GM12878 (cell line): ENCODE measurements around the gene HOXD9. TPM values are rescaled to one million over a fixed set of nuclear protein-coding genes. Genes with fewer than 3 reads are reported as not detected.

ENCODE experiments used
- ATAC-seq: fragments of 200-7000 bp; cut with Tn5 transposase; 3 replicates; pipeline ENCODE4 v1.9.1; 2020; ENCODE audit warnings: mild to moderate bottlenecking, moderate library complexity
- BruUV-seq: library from RNA; stranded (reverse); fragments of 400-500 nt; replicated peaks from 2 replicates; lab custom pipeline; 2021; lab: Mats Ljungman, UMichigan
- CTCF ChIA-PET: fragments of 300-600 bp; sonication (Branson Sonifier 250); formaldehyde crosslinking; extraction: SDS; loops from one replicate; lab custom pipeline; 2021; ENCODE audit warnings: inconsistent platforms; lab: Yijun Ruan, JAX
- POLR2A ChIA-PET: fragments of 350-600 bp; formaldehyde crosslinking; extraction: SDS; loops from one replicate; lab custom pipeline; 2021; ENCODE audit warnings: inconsistent platforms; lab: Charles Lee
- RAD21 ChIA-PET: fragments of 300-600 bp; sonication (Branson Sonifier 250); formaldehyde crosslinking; loops from one replicate; lab custom pipeline; 2023; ENCODE audit warnings: antibody characterized with exemption; ENCODE audit not compliant: unreplicated experiment; lab: Charles Lee
- SMC1A ChIA-PET: fragments of 300-600 bp; sonication (Branson Sonifier 250); formaldehyde crosslinking; loops from one replicate; lab custom pipeline; 2023; ENCODE audit not compliant: unreplicated experiment, uncharacterized antibody; lab: Charles Lee
- DNase-seq: peaks from one replicate; pipeline ENCODE4 v3.0.0-alpha.2; 2011; ENCODE audit warnings: low read depth, low spot score
- FAIRE-seq: peaks from 3 replicates; lab custom pipeline; 2011; peaks lifted over from hg19 to GRCh38; lab: Jason Lieb, UNC
- H2AFZ ChIP-seq: 2 replicates; pipeline ENCODE4 v1.6.0; 2011; ENCODE audit warnings: low read depth, low read length, control low read depth; ENCODE audit not compliant: control insufficient read depth
- H3K27ac ChIP-seq: 2 replicates; pipeline ENCODE4 v1.5.1; 2011; ENCODE audit warnings: control low read depth; ENCODE audit not compliant: control insufficient read depth, insufficient read depth
- H3K27me3 ChIP-seq, 2 experiments: replicated peaks in 1 of 2; 2 replicates each; pipeline versions ENCODE4 v1.6.0 to v1.6.1; 2011; ENCODE audit warnings: low read length in 1 of 2; ENCODE audit not compliant: control insufficient read depth in 2 of 2, insufficient read depth in 2 of 2
- H3K36me3 ChIP-seq, 2 experiments: 2 replicates each; pipeline ENCODE4 v1.5.1; 2011; ENCODE audit warnings: low read length in 1 of 2; ENCODE audit not compliant: control insufficient read depth in 2 of 2, insufficient read depth in 2 of 2
- H3K4me1 ChIP-seq: 2 replicates; pipeline ENCODE4 v1.6.1; 2011; ENCODE audit warnings: mild to moderate bottlenecking, low read length, moderate library complexity, mixed read lengths; ENCODE audit not compliant: control insufficient read depth, insufficient read depth
- H3K4me2 ChIP-seq: 2 replicates; pipeline ENCODE4 v1.6.0; 2011; ENCODE audit warnings: control low read depth; ENCODE audit not compliant: control insufficient read depth, insufficient read depth
- H3K4me3 ChIP-seq: fragments of 200-600 bp; sonication (generic); 2 replicates; pipeline ENCODE4 v1.5.1; 2016
- H3K79me2 ChIP-seq: 2 replicates; pipeline ENCODE4 v1.6.0; 2011; ENCODE audit warnings: low read length; ENCODE audit not compliant: control insufficient read depth, insufficient read depth
- H3K9ac ChIP-seq: 2 replicates; pipeline ENCODE4 v1.8.0; 2011; ENCODE audit warnings: low read length, control low read depth, mixed read lengths; ENCODE audit not compliant: control insufficient read depth, insufficient read depth
- H3K9me3 ChIP-seq: replicated peaks from 3 replicates; pipeline ENCODE4 v1.5.1; 2011; ENCODE audit warnings: mild to moderate bottlenecking, low read length; ENCODE audit not compliant: control insufficient read depth, insufficient read depth
- H4K20me1 ChIP-seq: 2 replicates; pipeline ENCODE4 v1.6.0; 2011; ENCODE audit not compliant: control insufficient read depth, insufficient read depth
- CBX3 ChIP-seq: fragments of 200-600 bp; sonication (generic); IDR thresholded peaks from 2 replicates; pipeline ENCODE4 v1.6.1; 2016; ENCODE audit warnings: low read depth, borderline replicate concordance
- LARP7 ChIP-seq: fragments of 450-650 bp; IDR thresholded peaks from 2 replicates; pipeline ENCODE4 v1.6.1; 2017; ENCODE audit warnings: mild to moderate bottlenecking
- PKNOX1 ChIP-seq: fragments of 450-650 bp; IDR thresholded peaks from 2 replicates; pipeline ENCODE4 v1.6.1; 2016; ENCODE audit warnings: mild to moderate bottlenecking
- POLR2A ChIP-seq: IDR thresholded peaks from 2 replicates; pipeline ENCODE4 v1.6.1; 2011; ENCODE audit warnings: low read depth, mild to moderate bottlenecking, low read length
- POU2F2 ChIP-seq: IDR thresholded peaks from 3 replicates; pipeline ENCODE4 v1.6.1; 2011; ENCODE audit warnings: low read depth, mild to moderate bottlenecking, low read length, borderline replicate concordance
- REST ChIP-seq: IDR thresholded peaks from 2 replicates; pipeline ENCODE4 v1.6.1; 2012; ENCODE audit warnings: mild to moderate bottlenecking, low read depth, low read length
- SMARCA5 ChIP-seq: fragments of 450-650 bp; IDR thresholded peaks from 2 replicates; pipeline ENCODE4 v1.6.1; 2017; ENCODE audit warnings: mild to moderate bottlenecking
- SREBF1 ChIP-seq: IDR thresholded peaks from 2 replicates; pipeline ENCODE4 v1.6.1; 2012; ENCODE audit warnings: mild to moderate bottlenecking, low read length
- SUPT20H ChIP-seq: IDR thresholded peaks from 2 replicates; pipeline ENCODE4 v1.6.1; 2011; ENCODE audit warnings: low read depth, mild to moderate bottlenecking, low read length, moderate library complexity, borderline replicate concordance; ENCODE audit not compliant: control insufficient read depth
- TCF3 ChIP-seq: IDR thresholded peaks from 2 replicates; pipeline ENCODE4 v1.6.1; 2012; ENCODE audit warnings: low read depth, mild to moderate bottlenecking, low read length, borderline replicate concordance; ENCODE audit not compliant: insufficient read depth
- WGBS: methylation state at CpG from one replicate; pipeline ENCODE4 v1.1.6; 2016; ENCODE audit warnings: low lambda C conversion rate; ENCODE audit not compliant: insufficient replicate concordance, insufficient coverage; ENCODE audit errors: missing lambda C conversion rate; 5-methylcytosine and 5-hydroxymethylcytosine counted together
- in situ Hi-C: fragments of 300-500 bp; cut with MboI; formaldehyde crosslinking; loops from 9 replicates; pipeline ENCODE4 v1.14.3; 2018; ENCODE audit warnings: mixed read lengths
- intact Hi-C: fragments of 100-400 bp; cut with micrococcal nuclease; formaldehyde crosslinking; loops from one replicate; pipeline ENCODE4 v1.14.2; 2022; ENCODE audit not compliant: unreplicated experiment
- polyA plus RNA-seq, 11 experiments: library from polyadenylated mRNA; depleted of rRNA in 4 of 11; unstranded in 6 of 11; stranded (reverse) in 5 of 11; fragments of >200 nt; fragmentation: Nextera tagmentation in 4 of 11; fragmentation: Illumina TruSeq in 1 of 11; extraction: Ambion mirVana in 4 of 11; extraction: Trizol in 1 of 11; gene quantifications; 1 replicate in 1 of 11; 2 replicates in 10 of 11; pipeline versions ENCODE4 v1.2.1 to v1.2.3, GENCODE V29; 2011 to 2016; ENCODE audit warnings: inconsistent platforms in 2 of 11, missing spikeins in 2 of 11, low read depth in 1 of 11
- total RNA-seq, 4 experiments: library from RNA; depleted of rRNA in 3 of 4; stranded (reverse); fragments of >200 nt in 3 of 4; fragmentation: Illumina TruSeq in 1 of 4; extraction: Trizol in 1 of 4; gene quantifications; 2 replicates each; pipeline versions ENCODE4 v1.2.1 to v1.2.3, GENCODE V29; 2013 to 2021

Gene HOXD9
- total and polyA plus RNA-seq, 10 of the 15 experiments (the other 5 are each of a cell fraction or from before 2014, with no cell fraction given) = not detected

- Histone ChIP-seq H3K27me3 (peaks cover 18 to 26% of the 10 kb centered on the region in 2 experiments), H3K79me2 (no peaks in the 10 kb centered on the region), H3K4me1 (no peaks in the 10 kb centered on the region), H2AFZ (no peak overlapping the region), H3K4me2 (no peak overlapping the region), H3K27ac (no peak overlapping the region), H3K9me3 (peaks cover 2% of the 10 kb centered on the region; the same call in 2 of the 3 replicates), H3K9ac (no peak overlapping the region), H4K20me1 (no peaks in the 10 kb centered on the region), H3K36me3 (no peaks in the 10 kb centered on the region), H3K4me3 (no peak overlapping the region)
- DNase-seq (no peak), FAIRE-seq (no peak), ATAC-seq (no peak)
- WGBS = 4% methylated on average over 12 of the region's 12 CpGs
- ChIA-PET CTCF (no interaction called here), RAD21 (no interaction called here), SMC1A (no interaction called here), POLR2A (no interaction called here)
- no peak for TF ChIP-seq SUPT20H
- no peak for TF ChIP-seq TCF3
- no peak for TF ChIP-seq POU2F2
- no peak for TF ChIP-seq POLR2A
- no peak for TF ChIP-seq LARP7
- TF ChIP-seq SMARCA5 = no peak
- in situ Hi-C loops = no loop called here
- intact Hi-C loops = no loop called here
- BruUV-seq = no TSS peak
Measured at GRCh38 chr2:176163672-176164056, 41.1 kb downstream of the HOXD9 start.

- H2AFZ ChIP-seq = no peak overlapping the region
- peaks cover 18 to 26% of the 10 kb centered on the region in 2 experiments for H3K27me3 ChIP-seq
Measured at GRCh38 chr2:176164201-176164600, 41.7 kb downstream of the HOXD9 start.

More at GRCh38 chr2:176164201-176164600, 41.7 kb downstream of the HOXD9 start:
- WGBS = 73% methylated on average over 13 of the region's 13 CpGs
- ChIA-PET POLR2A (no interaction called here), SMC1A (no interaction called here)
- in situ Hi-C loops = no loop called here
- no TSS peak for BruUV-seq
- intact Hi-C loops = no loop called here
- Histone ChIP-seq H3K36me3 (no peaks in the 10 kb centered on the region), H3K79me2 (no peaks in the 10 kb centered on the region)
- TF ChIP-seq CBX3 (no peak), REST (no peak), PKNOX1 (no peak), SREBF1 (no peak)
- TF ChIP-seq, all 136 proteins: peak for 0
- no peak overlapping the region for H3K9ac ChIP-seq
- ChIA-PET RAD21 (no interaction called here), CTCF (no interaction called here)
- no peak for DNase-seq
- H3K27ac ChIP-seq = no peak overlapping the region
- H3K4me3 ChIP-seq = no peak overlapping the region
- H4K20me1 ChIP-seq = no peaks in the 10 kb centered on the region
- no peak overlapping the region for H3K4me2 ChIP-seq
- no peak for FAIRE-seq
- no peaks in the 10 kb centered on the region for H3K4me1 ChIP-seq
- no peak for ATAC-seq
- peaks cover 2% of the 10 kb centered on the region; the same call in 2 of the 3 replicates for H3K9me3 ChIP-seq
